H1 (cell line): ENCODE results near the gene PCCA. TPM values are rescaled to one million over a fixed set of nuclear protein-coding genes. Genes with fewer than 3 reads are reported as not detected.

Experiments used
- CTCF ChIA-PET: fragments of 300-600 bp; sonication (Branson Sonifier 250); formaldehyde crosslinking; loops from one replicate; lab custom pipeline; 2021; ENCODE audit not compliant: partially characterized antibody; lab: Charles Lee
- POLR2A ChIA-PET: fragments of 300-600 bp; sonication (Branson Sonifier 250); formaldehyde crosslinking; loops from one replicate; lab custom pipeline; 2021; ENCODE audit warnings: inconsistent platforms; ENCODE audit not compliant: partially characterized antibody; lab: Charles Lee
- DNase-seq, 2 experiments: peaks; one replicate each; pipeline versions ENCODE4 v3.0.0 to v3.0.0-alpha.2; 2010 to 2022; ENCODE audit warnings: low spot score in 2 of 2, low read depth in 1 of 2, mixed read lengths in 1 of 2
- FAIRE-seq: peaks from 2 replicates; lab custom pipeline; 2011; peaks lifted over from hg19 to GRCh38; lab: Jason Lieb, UNC
- H2AFZ ChIP-seq: 2 replicates; pipeline ENCODE4 v1.8.1; 2012; ENCODE audit warnings: low read length, inconsistent platforms
- H2AK5ac ChIP-seq: 2 replicates; pipeline ENCODE4 v1.6.1; 2013; ENCODE audit warnings: low read depth, low read length
- H2BK120ac ChIP-seq: replicated peaks from 2 replicates; pipeline ENCODE3; 2013; ENCODE audit warnings: low read depth, low read length, inconsistent platforms
- H2BK12ac ChIP-seq: 2 replicates; pipeline ENCODE4 v1.6.1; 2013; ENCODE audit warnings: low read depth, low read length
- H2BK15ac ChIP-seq: 2 replicates; pipeline ENCODE4 v1.6.1; 2013; ENCODE audit warnings: low read length
- H2BK20ac ChIP-seq: 2 replicates; pipeline ENCODE4 v1.6.1; 2013; ENCODE audit warnings: low read length
- H2BK5ac ChIP-seq: 2 replicates; pipeline ENCODE4 v1.6.1; 2013; ENCODE audit warnings: low read depth, low read length
- H3K14ac ChIP-seq: 2 replicates; pipeline ENCODE4 v1.6.1; 2013; ENCODE audit warnings: inconsistent platforms; ENCODE audit not compliant: insufficient read length
- H3K18ac ChIP-seq: 2 replicates; pipeline ENCODE4 v1.6.1; 2013; ENCODE audit warnings: low read length; ENCODE audit errors: extremely low read depth
- H3K23ac ChIP-seq: 2 replicates; pipeline ENCODE4 v1.6.1; 2013; ENCODE audit warnings: inconsistent platforms; ENCODE audit not compliant: insufficient read length
- H3K23me2 ChIP-seq: 2 replicates; pipeline ENCODE4 v1.6.1; 2013; ENCODE audit warnings: low read depth, low read length
- H3K27ac ChIP-seq: 2 replicates; pipeline ENCODE4 v1.6.1; 2011; ENCODE audit warnings: low read depth, low read length, inconsistent platforms
- H3K27me3 ChIP-seq, 4 experiments: replicated peaks in 1 of 4; 1 replicate in 1 of 4; 2 replicates in 3 of 4; pipeline versions ENCODE4 v1.6.1 to v1.8.1; 2011 to 2013; ENCODE audit warnings: low read length in 3 of 4, mild to moderate bottlenecking in 3 of 4, inconsistent platforms in 2 of 4, mixed read lengths in 2 of 4, moderate library complexity in 1 of 4; ENCODE audit not compliant: control insufficient read depth in 3 of 4, insufficient read depth in 3 of 4; ENCODE audit errors: extremely low read depth in 1 of 4
- H3K36me3 ChIP-seq, 4 experiments: 2 replicates each; pipeline versions ENCODE4 v1.6.1 to v1.8.1; 2011 to 2013; ENCODE audit warnings: mild to moderate bottlenecking in 4 of 4, low read length in 3 of 4, moderate library complexity in 2 of 4, control low read depth in 1 of 4, inconsistent platforms in 1 of 4; ENCODE audit not compliant: insufficient read depth in 4 of 4, control insufficient read depth in 2 of 4
- H3K4ac ChIP-seq: replicated peaks from 2 replicates; pipeline ENCODE3; 2013; ENCODE audit warnings: low read length, low read depth, mixed read lengths, inconsistent platforms; ENCODE audit not compliant: insufficient read length
- H3K4me1 ChIP-seq, 4 experiments: replicated peaks in 1 of 4; 1 replicate in 1 of 4; 2 replicates in 3 of 4; pipeline versions ENCODE4 v1.6.1 to v1.8.1; 2011 to 2013; ENCODE audit warnings: low read length in 3 of 4, inconsistent platforms in 2 of 4, mixed read lengths in 1 of 4; ENCODE audit not compliant: insufficient read depth in 4 of 4, control insufficient read depth in 3 of 4
- H3K4me2 ChIP-seq, 2 experiments: 2 replicates each; pipeline versions ENCODE4 v1.6.1 to v1.8.1; 2011 to 2013; ENCODE audit warnings: low read depth in 2 of 2, low read length in 2 of 2, control low read depth in 1 of 2, inconsistent platforms in 1 of 2, mild to moderate bottlenecking in 1 of 2; ENCODE audit not compliant: insufficient read depth in 1 of 2
- H3K4me3 ChIP-seq, 4 experiments: fragments of 200-600, 300-600 bp in 1 of 4; sonication (generic), shearing (Covaris generic), sonication (Bioruptor Twin) in 1 of 4; 2 replicates each; pipeline versions ENCODE4 v1.5.1 to v1.8.1; 2011 to 2016; ENCODE audit warnings: low read length in 4 of 4, low read depth in 3 of 4, control low read depth in 2 of 4, inconsistent platforms in 2 of 4, mild to moderate bottlenecking in 2 of 4, mixed read lengths in 1 of 4, moderate library complexity in 1 of 4; ENCODE audit not compliant: insufficient read depth in 2 of 4; ENCODE audit errors: extremely low read depth in 1 of 4
- H3K56ac ChIP-seq: replicated peaks from 2 replicates; pipeline ENCODE3; 2013; ENCODE audit warnings: low read depth, mild to moderate bottlenecking, mixed read lengths, low read length, inconsistent platforms; ENCODE audit not compliant: insufficient read length
- H3K79me1 ChIP-seq: 2 replicates; pipeline ENCODE4 v1.6.1; 2013; ENCODE audit warnings: low read depth, low read length, control low read depth
- H3K79me2 ChIP-seq, 2 experiments: 2 replicates each; pipeline versions ENCODE4 v1.6.1 to v1.8.1; 2012 to 2013; ENCODE audit warnings: low read length in 2 of 2, mild to moderate bottlenecking in 2 of 2, inconsistent platforms in 1 of 2; ENCODE audit not compliant: insufficient read depth in 2 of 2, control insufficient read depth in 1 of 2
- H3K9ac ChIP-seq, 4 experiments: replicated peaks in 1 of 4; 1 replicate in 1 of 4; 2 replicates in 3 of 4; pipeline versions ENCODE4 v1.6.1 to v1.8.1; 2011 to 2013; ENCODE audit warnings: low read depth in 3 of 4, low read length in 3 of 4, control low read depth in 2 of 4, mild to moderate bottlenecking in 2 of 4, moderate library complexity in 2 of 4, inconsistent platforms in 1 of 4; ENCODE audit errors: extremely low read depth in 1 of 4
- H3K9me3 ChIP-seq, 2 experiments: 2 replicates each; pipeline versions ENCODE4 v1.6.1 to v1.8.1; 2012 to 2013; ENCODE audit warnings: mild to moderate bottlenecking in 2 of 2, moderate library complexity in 2 of 2, control low read depth in 1 of 2, inconsistent platforms in 1 of 2, low read depth in 1 of 2, low read length in 1 of 2, mixed read lengths in 1 of 2; ENCODE audit not compliant: insufficient read depth in 2 of 2
- H4K20me1 ChIP-seq, 2 experiments: replicated peaks in 1 of 2; 2 replicates each; pipeline versions ENCODE3 to v1.8.1; 2011 to 2013; ENCODE audit warnings: inconsistent platforms in 2 of 2, low read length in 2 of 2, mild to moderate bottlenecking in 1 of 2; ENCODE audit not compliant: insufficient read depth in 2 of 2, control insufficient read depth in 1 of 2
- H4K5ac ChIP-seq: 2 replicates; pipeline ENCODE4 v1.6.1; 2013; ENCODE audit warnings: low read length, low read depth, mixed read lengths, inconsistent platforms; ENCODE audit not compliant: insufficient read length
- H4K8ac ChIP-seq: 2 replicates; pipeline ENCODE4 v1.8.0; 2013; ENCODE audit warnings: mild to moderate bottlenecking, moderate library complexity, low read length, inconsistent platforms; ENCODE audit not compliant: insufficient read depth; ENCODE audit errors: extremely low read depth
- H4K91ac ChIP-seq: replicated peaks from 2 replicates; pipeline ENCODE3; 2013; ENCODE audit warnings: low read length, mixed read lengths, inconsistent platforms; ENCODE audit not compliant: insufficient read length
- ATF2 ChIP-seq: IDR thresholded peaks from 2 replicates; pipeline ENCODE4 v1.6.1; 2012; ENCODE audit warnings: low read length, inconsistent platforms
- BRCA1 ChIP-seq: IDR thresholded peaks from 2 replicates; pipeline ENCODE4 v1.6.1; 2012; ENCODE audit warnings: low read depth, low read length, improper control_type of control experiment
- EGR1 ChIP-seq: IDR thresholded peaks from 2 replicates; pipeline ENCODE4 v1.6.1; 2011; ENCODE audit warnings: low read depth, low read length, borderline replicate concordance
- GABPA ChIP-seq: IDR thresholded peaks from 2 replicates; pipeline ENCODE4 v1.6.1; 2011; ENCODE audit warnings: mild to moderate bottlenecking, low read length, moderate library complexity, borderline replicate concordance; ENCODE audit not compliant: insufficient read depth
- JUND ChIP-seq: IDR thresholded peaks from 2 replicates; pipeline ENCODE4 v1.6.1; 2011; ENCODE audit warnings: mild to moderate bottlenecking, improper control_type of control experiment, low read length
- RNF2 ChIP-seq: fragments of 200-900, 300-1000 bp; sonication (generic); IDR thresholded peaks from 2 replicates; pipeline ENCODE4 v1.7.1; 2016; ENCODE audit warnings: borderline replicate concordance, low read depth, mild to moderate bottlenecking, antibody characterized with exemption, low read length; ENCODE audit not compliant: poor library complexity, severe bottlenecking; ENCODE audit errors: missing control alignments
- SAP30 ChIP-seq: fragments of 300-600 bp; sonication (generic); IDR thresholded peaks from 2 replicates; pipeline ENCODE4 v1.7.1; 2012; ENCODE audit warnings: low read length, moderate library complexity, mild to moderate bottlenecking, inconsistent platforms; ENCODE audit not compliant: insufficient read depth, insufficient replicate concordance
- SP4 ChIP-seq: IDR thresholded peaks from 2 replicates; pipeline ENCODE4 v1.6.1; 2012; ENCODE audit warnings: low read length, inconsistent platforms
- SRF ChIP-seq: IDR thresholded peaks from 2 replicates; pipeline ENCODE4 v1.6.1; 2011; ENCODE audit warnings: mild to moderate bottlenecking, low read depth, low read length, moderate library complexity
- TAF1 ChIP-seq: IDR thresholded peaks from 2 replicates; pipeline ENCODE4 v1.6.1; 2011; ENCODE audit warnings: mild to moderate bottlenecking, low read depth, low read length
- TCF12 ChIP-seq: IDR thresholded peaks from 2 replicates; pipeline ENCODE4 v1.6.1; 2011; ENCODE audit warnings: low read depth, mild to moderate bottlenecking, low read length
- ZNF274 ChIP-seq: IDR thresholded peaks from 2 replicates; pipeline ENCODE4 v1.7.0; 2012; ENCODE audit warnings: low read length, borderline replicate concordance; ENCODE audit errors: extremely low read depth
- WGBS, 2 experiments: shearing (Covaris generic) in 1 of 2; methylation state at CpG; one replicate each; pipeline versions ENCODE4 v1.1.6 to v1.1.7; 2013 to 2015; ENCODE audit warnings: low lambda C conversion rate in 2 of 2, mixed read lengths in 2 of 2, inconsistent platforms in 1 of 2, low coverage in 1 of 2, missing lambda C conversion rate in 1 of 2; ENCODE audit not compliant: insufficient replicate concordance in 2 of 2, insufficient coverage in 1 of 2, insufficient read length in 1 of 2; ENCODE audit errors: extremely low coverage in 1 of 2, missing lambda C conversion rate in 1 of 2; 5-methylcytosine and 5-hydroxymethylcytosine counted together
- polyA plus RNA-seq, 7 experiments: library from polyadenylated mRNA; depleted of rRNA in 3 of 7; stranded (reverse) in 5 of 7; unstranded in 2 of 7; fragments of >200 nt in 5 of 7; fragments of 200-250 nt in 2 of 7; gene quantifications; 1 replicate in 5 of 7; 2 replicates in 1 of 7; 4 replicates in 1 of 7; pipeline versions ENCODE4 v1.2.1 to v1.2.3, GENCODE V29; 2011 to 2013; ENCODE audit warnings: missing spikeins in 2 of 7, mixed read lengths in 2 of 7
- total RNA-seq: library from RNA; stranded (reverse); fragmentation: NEBNext Ultra II Directional; extraction: Animal tissue kit (Norgen Biotek cat#: 25700); gene quantifications from 2 replicates; pipeline ENCODE4 v1.2.1, GENCODE V29; 2021

The PCCA gene
- total and polyA plus RNA-seq, 2 of the 8 experiments (the other 6 are each of a cell fraction or from before 2014, with no cell fraction given): 18.4 to 49.8 TPM

- CTCF ChIA-PET: interaction anchor here (0.6 to 0.8 kb wide), 3 partner anchors 10 to 51 kb away, joined by 3 read pairs; no protein-coding TSS in a partner anchor
- no peak overlapping the region for H2BK20ac ChIP-seq
- H2AFZ ChIP-seq: no peak overlapping the region
- no peak overlapping the region for H4K5ac ChIP-seq
- no peak overlapping the region for H4K91ac ChIP-seq
- H3K79me2 ChIP-seq: no peaks in the 10 kb centered on the region
- WGBS, 2 experiments: 93% methylated on average over 13 of the region's 13 CpGs; no CpG with 5 or more reads in 1 of the 2 experiments
- H3K4me1 ChIP-seq: no peaks in the 10 kb centered on the region; a peak in 1 of 7 replicates
- FAIRE-seq (no peak), DNase-seq (peak in 1 of 2 experiments; percentile 38)
- no peak overlapping the region for H3K56ac ChIP-seq
- H3K9ac ChIP-seq: no peak overlapping the region
- H2BK120ac ChIP-seq: no peak overlapping the region
- H3K9me3 ChIP-seq: no peaks in the 10 kb centered on the region
- H3K79me1 ChIP-seq: no peaks in the 10 kb centered on the region
- peaks cover 0 to 4% (median 0%) of the 10 kb centered on the region in 4 experiments; a peak in 1 of 8 replicates for H3K36me3 ChIP-seq
- no peak overlapping the region for H3K18ac ChIP-seq
- H3K27me3 ChIP-seq: no peaks in the 10 kb centered on the region
- no peak overlapping the region for H3K27ac ChIP-seq
- POLR2A ChIA-PET: no interaction called here
- no peak overlapping the region for H3K4ac ChIP-seq
- H2BK15ac ChIP-seq: no peak overlapping the region
- no peak overlapping the region for H3K14ac ChIP-seq
- no peaks in the 10 kb centered on the region for H4K20me1 ChIP-seq
- no peak overlapping the region for H2BK5ac ChIP-seq
- H2BK12ac ChIP-seq: no peak overlapping the region
- H4K8ac ChIP-seq: no peak overlapping the region
- no peak overlapping the region for H3K4me2 ChIP-seq
- no peaks in the 10 kb centered on the region for H3K23me2 ChIP-seq
- H3K4me3 ChIP-seq: no peak overlapping the region
- no peak overlapping the region for H3K23ac ChIP-seq
- H2AK5ac ChIP-seq: no peak overlapping the region
- TF ChIP-seq SAP30: no peak
- no peak for TF ChIP-seq JUND
- TF ChIP-seq BRCA1: no peak
- no peak for TF ChIP-seq ATF2
- TF ChIP-seq TAF1: no peak
- TF ChIP-seq RNF2: no peak
- TF ChIP-seq SP4: no peak
- TF ChIP-seq ZNF274: no peak
- no peak for TF ChIP-seq SRF
- TF ChIP-seq TCF12: no peak
- no peak for TF ChIP-seq EGR1
- no peak for TF ChIP-seq GABPA
Measured at GRCh38 chr13:100536643-100537180, 447.8 kb downstream of the PCCA start.
